GM03348 (cell line): Measurements from ENCODE around the gene AGBL3.
"Not testable (repeated sequence)": the region's sequence is repeated elsewhere in the genome, so short reads cannot be mapped to it uniquely, and the experiment has no call there.

Source experiments
- DNase-seq: peaks from one replicate; pipeline ENCODE4 v3.0.0; 2012; ENCODE audit warnings: low spot score

AGBL3 gene

DNA sequence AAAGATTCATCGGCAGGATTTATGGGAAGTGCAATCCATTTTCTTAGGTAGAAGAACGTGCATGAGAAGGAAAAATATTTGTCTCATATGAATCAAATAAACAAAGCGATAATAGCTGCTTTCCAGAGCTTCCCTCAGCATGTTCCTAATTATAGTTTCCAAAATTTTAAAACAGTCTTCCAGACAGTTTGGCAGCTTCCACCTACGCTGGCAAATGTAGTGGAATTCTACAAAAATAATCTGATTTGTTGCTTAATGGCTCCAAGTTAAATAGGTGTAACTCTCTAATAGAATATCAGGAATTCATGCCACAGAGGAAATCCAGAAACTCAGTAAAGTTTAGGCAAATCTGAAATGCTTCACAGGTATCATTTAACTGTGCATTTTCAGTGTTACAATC is 23.3 kb upstream of the AGBL3 start:
- no peak for DNase-seq

DNA sequence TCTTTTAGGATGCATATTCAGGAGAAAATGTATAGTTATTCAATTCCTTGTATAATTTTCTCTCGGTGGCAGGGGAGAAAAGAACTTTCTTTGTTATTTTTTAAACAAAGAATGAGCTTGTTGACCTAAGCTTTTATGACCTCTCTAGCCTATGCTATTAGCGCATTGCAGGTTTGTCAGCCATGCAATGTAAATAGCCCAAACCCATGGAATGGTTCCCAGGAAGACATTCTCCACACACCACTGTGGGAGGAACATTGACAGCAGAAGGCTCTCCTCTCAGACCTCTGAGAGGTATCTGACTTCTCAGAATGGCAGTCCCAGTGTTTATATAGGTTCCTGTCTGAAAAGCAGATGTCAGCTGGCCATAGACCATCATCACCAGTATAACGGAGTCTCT is 19.6 kb upstream of the AGBL3 start:
- DNase-seq, result no peak

DNA sequence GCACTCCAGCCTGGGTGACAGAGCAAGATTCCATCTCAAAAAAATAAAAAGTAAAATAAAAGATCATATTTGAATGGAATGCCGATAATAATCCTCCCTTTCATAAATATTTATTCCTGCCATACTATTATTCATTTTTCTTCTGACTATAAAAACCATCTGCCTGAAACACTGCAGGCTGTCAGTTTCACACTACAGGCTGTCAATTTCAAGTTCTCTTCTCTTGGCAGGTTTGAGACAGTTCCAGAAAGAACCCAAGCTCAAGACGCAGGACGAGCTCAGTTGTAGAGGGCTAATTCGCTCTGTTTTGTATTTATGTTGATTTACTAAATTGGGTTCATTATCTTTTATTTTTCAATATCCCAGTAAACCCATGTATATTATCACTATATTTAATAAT is 18.2 kb upstream of the AGBL3 start:
- no peak for DNase-seq

DNA sequence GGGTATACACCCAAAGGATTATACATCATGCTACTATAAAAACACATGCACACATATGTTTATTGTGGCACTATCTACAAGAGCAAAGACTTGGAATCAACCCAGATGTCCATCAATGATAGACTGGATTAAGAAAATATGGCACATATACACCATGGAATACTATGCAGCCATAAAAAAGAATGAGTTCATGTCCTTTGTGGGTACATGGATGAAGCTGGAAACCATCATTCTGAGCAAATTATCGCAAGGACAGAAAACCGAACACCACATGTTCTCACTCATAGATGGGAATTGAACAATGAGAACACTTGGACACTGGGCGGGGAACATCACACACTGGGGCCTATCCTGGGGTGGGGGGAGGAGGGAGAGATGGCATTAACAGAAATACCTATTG is 4.7 kb upstream of the AGBL3 start:
- DNase-seq, result not testable (repeated sequence)

DNA sequence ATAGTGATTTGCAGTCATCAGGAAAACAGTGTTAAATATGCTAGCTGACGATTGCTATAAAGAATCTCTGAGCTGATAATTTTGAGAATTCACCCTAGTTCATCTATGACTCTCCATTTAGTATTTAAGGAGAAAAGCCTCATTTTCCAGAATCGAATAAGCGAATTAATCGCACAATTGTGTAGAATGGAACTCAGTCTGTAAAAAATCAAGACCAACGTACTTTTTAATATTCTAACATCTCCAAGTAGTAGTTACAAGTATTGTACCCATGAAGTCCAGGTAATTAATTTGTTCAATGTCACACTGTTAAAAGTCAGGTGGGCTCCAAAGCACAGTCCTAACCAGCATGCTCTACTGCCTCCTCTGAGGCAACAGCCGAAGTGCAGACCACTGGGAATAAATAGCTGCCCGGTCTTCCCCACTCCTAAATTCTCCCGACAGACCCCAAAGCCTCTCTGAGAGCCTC is 380 bp upstream of the AGBL3 start:
- no peak for DNase-seq

DNA sequence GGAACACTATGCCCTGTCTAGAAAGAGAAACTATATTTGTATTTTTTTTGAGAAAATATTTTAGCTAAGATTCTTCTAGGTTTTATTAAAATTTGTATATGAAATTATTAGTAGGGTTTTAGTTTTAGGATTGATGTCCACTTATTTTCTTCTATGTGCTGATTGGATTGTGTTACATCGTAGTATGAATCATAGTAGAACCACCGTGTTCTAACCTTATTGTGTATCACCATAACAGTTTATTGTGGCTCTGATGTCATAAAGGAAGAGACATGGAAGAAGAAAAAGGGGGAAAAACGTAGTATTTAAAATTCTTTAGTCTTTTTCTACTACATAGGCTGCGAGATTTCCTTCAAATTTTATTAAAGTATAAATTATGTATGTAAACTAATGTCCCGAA is 1.9 kb downstream of the AGBL3 start:
- DNase-seq, result no peak

DNA sequence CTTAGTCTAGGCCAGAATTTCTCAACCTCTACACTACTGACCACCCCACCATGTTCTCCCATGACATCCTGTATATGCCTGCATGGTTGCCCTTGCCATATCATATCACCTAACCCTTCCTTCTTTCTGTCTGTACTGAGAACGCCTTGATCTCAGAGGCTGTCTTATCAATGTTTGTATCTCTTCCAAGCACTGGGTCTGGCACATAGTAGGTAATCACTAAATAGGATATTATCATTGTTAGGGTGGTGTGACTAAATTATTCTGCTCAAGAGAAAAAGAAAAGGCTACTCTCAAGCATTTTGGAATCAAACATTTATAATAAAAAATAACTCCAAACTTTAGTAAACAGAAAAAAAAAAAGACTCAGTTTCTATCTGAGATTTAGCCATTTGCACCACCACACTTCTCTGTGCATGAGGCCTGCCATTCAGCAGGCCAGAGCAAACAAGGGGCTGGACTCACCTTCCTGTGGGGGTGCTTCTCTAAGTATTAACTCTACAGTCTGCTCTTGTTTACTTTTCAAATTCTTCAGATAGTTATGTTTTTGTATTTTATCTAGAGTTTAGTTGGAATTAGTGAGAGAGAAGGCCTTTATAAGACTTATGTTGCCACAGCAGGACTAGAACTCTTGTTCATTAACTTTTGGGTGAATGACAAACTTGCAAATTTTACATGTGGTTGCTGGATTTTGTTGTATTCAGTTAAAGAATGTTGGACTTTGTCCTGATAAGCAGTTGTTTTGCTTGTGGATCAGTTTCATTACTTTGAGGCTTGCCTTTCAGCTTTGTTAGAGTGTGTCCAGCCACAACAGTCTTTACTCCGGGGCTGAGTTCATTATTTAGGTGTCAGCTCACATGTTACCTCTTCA is 5.4 kb downstream of the AGBL3 start:
- no peak for DNase-seq

DNA sequence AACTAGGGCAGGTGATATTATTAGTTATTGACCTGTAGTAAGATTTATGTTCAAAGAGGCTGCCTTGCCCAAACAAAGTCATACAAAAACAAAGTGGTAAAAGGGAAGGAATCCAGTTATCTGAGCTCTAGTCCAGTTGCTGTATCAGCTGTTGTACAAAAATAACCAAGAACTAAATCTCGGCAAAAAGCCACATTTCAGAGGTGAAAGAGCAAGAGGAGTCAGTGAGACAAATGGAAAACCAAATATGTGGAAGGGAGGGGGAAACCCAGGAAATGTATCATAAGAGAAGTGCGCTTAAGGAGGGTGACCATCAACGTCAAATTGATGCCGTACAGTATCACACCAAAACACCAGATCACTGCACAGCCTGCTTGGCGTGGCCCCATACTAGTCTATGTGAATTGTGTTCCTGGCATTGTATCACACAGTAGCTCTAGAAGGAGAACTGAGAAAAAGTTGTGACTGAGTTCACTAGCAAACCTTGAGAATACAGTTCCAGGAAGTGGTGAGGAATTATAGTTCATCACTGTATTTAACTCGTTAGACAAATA is 6.4 kb downstream of the AGBL3 start:
- DNase-seq, result no peak

DNA sequence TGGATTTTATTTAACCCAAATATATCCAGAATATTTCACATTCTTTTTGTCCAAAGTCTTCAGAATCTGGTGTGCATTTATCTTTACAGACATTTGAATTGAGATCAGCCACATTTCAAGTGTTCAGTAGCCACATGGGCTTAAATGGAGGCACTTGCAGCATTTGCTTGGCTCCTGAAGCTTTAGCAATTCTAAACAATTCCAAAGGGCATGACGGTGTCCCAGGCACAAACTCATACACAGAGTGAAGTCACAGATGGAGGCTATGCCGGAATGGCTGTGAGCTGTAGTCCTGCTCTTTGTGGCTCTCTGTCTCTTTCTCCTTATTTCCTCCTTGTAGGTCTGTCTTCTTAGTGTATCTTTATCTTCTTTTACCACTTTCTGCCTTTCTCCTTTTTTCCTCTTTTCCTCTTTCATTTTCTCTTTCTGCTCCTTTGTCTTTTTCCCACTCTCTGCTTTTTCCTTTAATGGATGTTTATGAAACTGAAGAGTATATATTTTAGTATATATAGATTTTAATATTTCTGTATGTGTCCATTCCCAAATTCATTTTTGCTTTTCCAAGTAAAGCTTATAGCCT is 7.7 kb downstream of the AGBL3 start:
- DNase-seq, result no peak

DNA sequence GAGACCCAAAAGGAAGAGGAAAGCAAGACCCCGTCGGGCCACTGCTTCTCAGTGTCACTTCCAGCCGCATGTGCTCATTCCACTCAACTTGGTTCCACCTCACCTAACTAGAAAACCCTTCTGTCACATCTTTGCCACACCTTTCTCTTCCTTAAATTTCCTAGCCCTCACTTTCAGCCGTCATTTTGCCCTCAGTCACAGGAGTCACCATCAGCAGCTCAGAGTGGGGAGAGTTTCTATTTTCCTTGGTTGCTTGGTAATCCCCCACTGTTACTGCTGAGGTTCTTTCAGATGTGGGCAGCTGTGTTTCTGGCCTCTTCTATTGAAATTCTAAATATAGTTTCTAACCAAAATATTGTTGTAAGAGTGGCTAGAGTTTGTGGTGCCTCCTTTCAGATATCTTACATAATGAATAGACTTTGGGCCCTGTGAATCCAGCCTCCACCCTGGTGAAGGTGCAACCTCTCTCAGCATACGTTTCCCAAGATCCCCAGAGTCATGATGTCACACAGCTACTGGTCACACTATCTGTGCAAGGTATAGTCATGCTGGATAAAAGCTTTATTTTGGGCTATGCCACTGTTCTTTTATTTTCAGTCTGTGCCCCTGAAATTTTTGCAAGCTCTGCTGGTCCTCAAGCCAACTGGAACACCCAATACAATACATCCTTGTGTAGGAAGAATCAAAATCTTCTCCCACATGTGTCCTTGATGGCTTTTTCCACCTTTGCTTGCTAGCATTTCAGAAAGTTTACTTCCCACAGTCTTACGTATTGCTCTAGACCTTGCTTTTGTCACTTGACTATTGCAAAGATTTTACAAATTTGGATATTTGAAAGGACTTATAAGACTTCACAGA is 9.2 kb downstream of the AGBL3 start:
- no peak for DNase-seq

DNA sequence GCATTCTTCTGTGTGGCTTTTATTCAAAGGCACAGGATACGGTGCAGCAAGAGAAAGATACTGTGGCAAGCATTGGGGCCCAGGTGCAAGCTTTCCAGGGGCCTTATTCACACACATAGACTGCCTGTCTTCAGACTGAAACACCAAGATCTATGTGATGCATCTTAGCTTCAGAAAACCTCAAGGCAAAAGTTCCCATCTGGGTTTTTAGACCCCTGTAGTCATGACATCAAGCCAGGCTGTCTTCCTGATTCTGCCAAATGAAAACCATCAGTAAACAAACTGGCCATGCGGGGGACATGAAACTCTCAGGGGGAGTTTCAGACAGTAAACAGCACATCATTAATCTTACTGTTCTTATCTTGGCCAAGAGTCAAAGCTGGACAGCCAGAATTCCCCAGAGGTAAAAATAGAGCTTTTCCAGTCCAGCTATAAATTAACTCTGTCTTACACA is 9.8 kb downstream of the AGBL3 start:
- no peak for DNase-seq

DNA sequence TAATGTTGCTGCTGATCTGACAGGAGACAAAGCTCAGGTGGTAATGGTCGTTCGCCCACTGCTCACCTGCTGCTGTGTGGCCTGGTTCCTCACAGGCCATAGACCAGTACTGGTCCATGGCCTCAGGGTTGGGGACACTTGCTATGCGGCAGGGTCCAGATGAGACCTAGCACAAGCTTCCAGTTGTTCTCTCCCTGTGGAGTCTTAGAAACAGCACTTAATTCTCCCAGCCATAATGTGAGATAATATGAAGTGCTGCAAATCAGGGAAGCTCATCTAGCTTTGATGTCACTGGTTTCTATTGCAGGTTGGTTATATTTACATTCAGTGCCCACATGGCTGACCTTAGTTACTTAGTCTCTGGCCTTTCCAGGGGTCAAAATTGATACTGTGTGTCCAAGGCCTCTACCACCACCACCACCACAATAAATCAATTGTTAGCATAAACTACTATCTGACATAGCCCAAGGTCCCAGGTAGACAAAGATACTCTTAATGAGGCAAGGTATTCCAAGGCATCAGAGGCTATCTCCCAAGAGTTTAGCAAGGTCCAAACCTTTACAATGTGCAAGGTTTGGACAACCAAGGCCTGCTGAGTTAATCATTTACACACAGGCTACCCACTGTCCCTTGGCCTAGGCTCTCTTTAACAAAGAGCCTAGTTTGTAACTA is 11.0 kb downstream of the AGBL3 start:
- no peak for DNase-seq

DNA sequence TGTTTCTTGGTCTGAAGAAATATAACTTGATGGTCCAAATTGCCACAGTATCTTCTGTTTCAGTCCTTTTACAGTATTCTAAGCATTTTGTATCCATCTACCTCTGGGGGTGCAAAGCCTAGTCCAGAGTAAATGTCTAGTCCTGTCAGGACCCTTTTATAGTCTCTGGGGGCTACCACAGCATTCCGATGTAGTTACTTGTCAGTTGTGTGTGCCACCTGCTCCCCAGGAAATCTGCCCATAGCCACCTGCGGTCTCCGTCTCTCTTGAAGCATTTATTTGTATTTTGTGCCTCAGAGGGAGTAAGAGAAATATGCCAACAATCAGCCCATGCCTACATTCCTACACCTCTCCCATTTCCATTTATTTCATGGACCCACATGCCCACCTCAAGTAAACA is 12.8 kb downstream of the AGBL3 start:
- DNase-seq, result no peak

DNA sequence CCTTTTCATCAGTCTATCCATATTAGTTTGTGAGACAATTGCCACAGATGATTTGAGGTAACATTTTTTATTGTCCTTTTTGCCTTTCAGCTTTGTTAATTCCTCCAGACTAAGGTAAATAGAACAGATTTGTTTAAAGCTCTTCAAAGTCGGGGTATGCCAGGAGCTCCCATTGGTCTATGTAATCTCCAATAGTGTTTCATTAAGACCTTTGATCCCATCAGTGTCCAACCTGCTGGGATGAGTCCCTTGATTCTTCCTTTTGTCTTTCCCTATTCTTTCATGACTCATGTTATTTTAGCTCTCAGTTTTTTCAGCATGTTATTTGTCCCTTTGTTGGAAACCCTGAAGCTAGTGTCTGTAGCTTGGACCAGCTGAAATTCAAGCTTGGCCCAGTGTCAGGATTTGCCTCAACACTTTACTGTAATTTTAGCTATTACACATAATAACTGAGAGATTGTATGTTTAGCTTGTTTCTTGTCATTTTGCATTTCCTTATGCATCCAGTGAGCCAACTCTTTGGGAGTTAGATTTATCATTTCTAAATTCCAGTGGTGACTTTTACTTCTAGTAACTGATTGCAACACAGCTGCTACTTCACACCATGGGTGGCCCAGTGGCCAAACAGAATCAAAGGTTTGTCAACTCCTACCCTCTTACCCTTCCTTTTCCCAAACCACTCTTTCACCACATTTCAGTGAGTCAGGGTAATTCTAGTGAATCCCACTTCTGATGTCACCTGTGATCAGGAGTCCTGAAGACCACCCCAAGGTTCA is 15.3 kb downstream of the AGBL3 start:
- DNase-seq, result no peak

DNA sequence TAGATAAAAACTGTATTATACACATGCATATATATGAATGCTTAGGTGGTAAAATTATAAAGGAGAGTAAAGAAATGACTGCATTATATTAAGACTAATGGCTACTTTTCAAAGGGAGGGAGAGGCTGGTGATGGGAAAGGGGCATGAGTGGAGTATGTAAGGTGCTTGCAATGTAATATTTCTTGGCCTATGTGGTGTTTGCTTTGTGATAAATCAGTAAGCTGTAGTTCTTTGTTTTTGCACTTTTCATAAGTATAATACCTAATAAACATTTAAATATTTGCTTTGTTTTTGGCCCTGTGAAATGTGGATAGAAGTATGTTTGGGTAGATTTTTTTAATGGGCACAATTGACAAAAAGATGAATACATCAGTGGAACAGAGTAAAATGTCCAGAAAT is 25.9 kb downstream of the AGBL3 start:
- no peak for DNase-seq

DNA sequence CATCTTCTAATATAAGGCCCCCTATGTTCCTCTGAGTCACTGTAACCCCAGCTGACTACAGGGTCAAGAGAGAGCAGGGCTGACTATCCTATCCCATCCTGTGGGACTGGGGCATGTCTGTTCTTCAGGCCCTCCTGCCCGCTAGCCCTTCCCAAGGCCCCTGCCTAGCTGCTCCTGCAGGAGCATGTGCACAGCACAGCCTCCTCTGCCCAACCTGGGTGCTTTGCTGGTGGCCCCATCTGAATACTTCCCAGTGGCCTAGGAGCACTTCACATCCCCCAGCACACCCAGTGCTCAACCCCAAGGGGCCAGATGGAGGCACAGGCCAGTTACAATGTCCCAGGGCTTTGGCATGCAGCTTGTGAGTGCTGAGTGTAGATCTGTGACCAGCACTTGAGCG is 37.3 kb downstream of the AGBL3 start:
- no peak for DNase-seq

DNA sequence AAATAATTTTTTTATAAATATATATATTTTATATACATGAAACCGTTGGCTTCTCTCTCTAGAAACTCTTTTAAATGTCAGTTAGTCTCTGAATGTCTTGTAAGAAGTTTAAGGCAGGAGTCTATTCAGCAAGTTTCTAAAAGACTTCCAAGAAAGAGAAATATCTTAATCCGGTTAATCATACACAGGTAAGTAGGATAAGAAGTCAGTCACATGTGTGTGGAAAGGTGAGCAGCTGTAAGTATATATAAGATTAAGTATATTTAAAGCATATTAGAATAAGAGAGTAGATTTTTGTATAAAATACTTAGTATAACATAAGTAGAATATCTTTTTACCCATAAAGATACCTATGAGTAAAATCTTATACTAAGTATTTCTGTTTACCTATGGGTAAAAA is 48.9 kb downstream of the AGBL3 start:
- no peak for DNase-seq

DNA sequence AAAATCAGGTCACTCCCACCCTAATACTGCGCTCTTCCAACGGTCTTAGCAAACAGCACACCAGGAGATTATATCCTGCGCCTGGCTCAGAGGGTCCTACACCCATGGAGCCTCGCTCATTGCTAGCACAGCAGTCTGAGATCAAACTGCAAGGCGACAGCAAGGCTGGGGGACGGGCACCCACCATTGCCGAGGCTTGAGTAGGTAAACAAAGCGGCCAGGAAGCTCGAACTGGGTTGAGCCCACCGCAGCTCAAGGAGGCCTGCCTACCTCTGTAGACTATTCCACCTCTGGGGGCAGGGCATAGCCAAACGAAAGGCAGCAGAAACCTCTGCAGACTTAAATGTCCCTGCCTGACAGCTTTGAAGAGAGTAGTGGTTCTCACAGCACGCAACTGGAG is 80.7 kb downstream of the AGBL3 start:
- DNase-seq, result not testable (repeated sequence)

DNA sequence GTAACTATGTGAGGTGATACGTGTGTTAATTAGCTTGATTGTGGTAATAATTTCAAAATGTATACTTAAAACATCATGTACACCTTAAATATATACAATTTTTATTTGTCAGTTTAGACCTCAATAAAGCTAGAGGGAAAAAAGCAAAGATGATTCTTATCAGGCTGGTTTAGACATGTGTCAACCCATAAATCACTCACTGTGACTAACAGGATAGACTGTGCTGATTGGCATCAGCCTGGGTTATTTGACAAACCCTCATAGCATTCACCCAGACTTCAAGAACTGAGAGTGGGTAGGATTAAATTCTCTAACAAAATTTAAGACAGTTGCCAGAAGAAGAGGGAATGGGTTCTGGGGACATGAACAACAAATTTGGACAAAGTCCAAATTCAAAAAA is 87.8 kb downstream of the AGBL3 start:
- no peak for DNase-seq

DNA sequence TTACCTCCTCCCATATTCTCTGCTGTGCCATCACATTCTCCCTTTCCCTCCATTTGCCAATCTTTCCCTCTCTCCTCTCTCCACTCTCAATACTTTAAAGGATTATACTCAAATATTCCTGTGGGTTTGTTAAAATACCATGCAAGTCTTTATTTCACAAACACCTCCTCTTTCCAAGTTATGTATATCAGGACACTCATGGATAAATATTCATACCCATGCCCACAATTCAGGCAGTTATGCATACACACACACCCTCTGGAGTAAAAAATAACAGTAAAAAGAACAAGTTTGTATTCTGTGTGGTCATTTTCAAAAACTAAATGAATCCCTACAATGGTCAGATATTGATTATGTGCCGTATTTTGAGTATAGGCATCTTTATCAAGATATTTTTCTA is 88.2 kb downstream of the AGBL3 start:
- no peak for DNase-seq

DNA sequence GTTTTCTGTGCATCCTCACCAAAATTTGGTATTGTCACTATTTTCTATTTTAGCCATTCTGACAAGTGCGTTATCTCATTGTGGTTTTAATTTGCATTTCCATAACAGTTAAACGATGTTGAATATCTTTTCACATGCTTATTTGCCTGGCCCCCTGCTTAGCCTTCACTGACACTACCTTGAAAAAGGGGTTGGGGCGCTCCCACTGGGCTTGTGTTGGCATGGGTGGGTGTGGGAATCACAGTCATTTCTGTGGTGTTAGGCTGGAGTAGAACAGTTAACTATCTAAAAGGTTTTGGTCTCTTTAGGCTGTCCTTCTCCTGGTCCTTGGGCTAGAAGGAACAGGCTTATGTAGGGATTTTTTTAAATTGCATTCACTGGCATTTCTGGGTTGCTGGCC is 89.4 kb downstream of the AGBL3 start:
- DNase-seq, result no peak
